ENCODE results near the gene WIPI1.

WIPI1 gene

DNA sequence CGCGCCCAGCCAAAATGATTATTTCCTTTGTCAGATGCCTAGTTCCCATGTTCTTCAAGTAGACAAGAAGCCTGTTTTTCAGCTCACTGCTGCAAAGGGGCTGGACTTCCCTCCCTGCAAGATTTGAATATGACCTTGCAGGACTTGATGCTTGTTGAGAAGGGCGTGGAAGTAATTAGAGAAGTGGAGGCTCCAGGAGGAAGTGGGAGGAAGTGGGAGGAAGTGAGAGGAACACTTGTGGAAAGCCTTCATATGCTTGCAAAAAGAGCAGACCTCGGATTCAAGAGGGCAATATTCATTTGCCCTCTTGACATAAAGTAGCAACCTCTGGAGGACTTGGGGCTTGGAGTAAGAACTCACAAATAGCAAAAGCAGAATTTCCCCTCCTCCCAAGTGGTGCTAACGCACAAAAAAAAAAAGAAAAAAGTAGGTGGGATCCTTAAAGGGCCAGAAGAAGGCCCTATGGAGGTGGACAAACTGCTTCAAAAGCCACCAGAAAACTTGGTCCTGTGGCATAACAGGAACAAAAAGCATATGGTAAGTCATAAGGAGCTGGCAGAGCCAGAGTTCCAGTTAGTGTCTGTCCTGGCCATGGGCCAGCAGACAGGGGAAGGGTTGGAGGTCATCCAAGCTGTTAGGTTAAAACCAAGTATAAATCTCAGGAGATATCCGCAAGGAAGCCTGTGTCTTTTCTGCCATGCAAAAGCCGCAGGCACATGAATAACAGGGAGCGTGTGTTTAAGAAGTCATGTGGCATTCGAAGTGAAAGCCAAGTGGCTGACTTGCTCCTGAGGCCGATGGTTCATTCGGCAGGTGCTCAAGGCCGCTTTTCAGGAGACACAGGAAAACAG lies 34.3 kb upstream of the WIPI1 start:
- Histone ChIP-seq H4K8ac (ENCODE audit: low read depth, low read length) (no peak overlapping the region), H3K27me3 (ENCODE audit: control insufficient read depth in 3 of 3, insufficient read depth in 3 of 3, low read depth in 1 of 3, low read length in 3 of 3) (no peaks in the 10 kb centered on the region)
- no CpG with 5 or more reads among the region's 12 CpGs for WGBS, 2 donors (ENCODE audit: extremely low coverage in 2 of 2, insufficient read length in 2 of 2, insufficient replicate concordance in 1 of 2)

DNA sequence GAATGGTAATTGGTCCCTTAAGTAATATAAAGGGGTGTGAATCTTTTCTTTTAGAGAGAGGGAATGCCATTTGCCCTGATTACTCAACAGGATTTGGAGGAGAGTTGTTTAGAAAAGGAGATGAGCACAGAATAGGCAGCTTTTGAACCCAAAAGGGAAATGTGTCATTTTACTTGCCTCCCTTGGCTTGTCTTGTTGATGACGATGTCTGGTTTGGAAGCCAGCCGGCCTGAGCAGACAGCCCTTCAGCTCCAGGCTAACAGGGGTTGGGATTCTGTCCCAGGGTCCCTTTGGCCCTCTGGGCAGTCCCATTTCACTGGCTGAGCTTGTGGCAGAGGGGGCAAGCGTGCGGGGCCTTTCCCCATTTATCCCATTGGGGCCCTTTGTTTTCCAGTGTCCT lies 32.6 kb upstream of the WIPI1 start:
- no peak overlapping the region for H3K4me2 ChIP-seq (ENCODE audit: insufficient read depth, low read length, poor library complexity, severe bottlenecking)
- H3K14ac ChIP-seq (ENCODE audit: low read length) = no peak overlapping the region
- H3K9ac ChIP-seq (ENCODE audit: low read depth, low read length, poor library complexity) = no peak overlapping the region
- no peak overlapping the region for H3K4ac ChIP-seq (ENCODE audit: low read length)
- H3K4me1 ChIP-seq (ENCODE audit: control insufficient read depth in 2 of 2, insufficient read depth in 1 of 2, low read depth in 1 of 2, low read length in 2 of 2) = peaks cover 0 to 4% of the 10 kb centered on the region in 2 donors
- no peak overlapping the region for H3K23ac ChIP-seq (ENCODE audit: low read depth, low read length, poor library complexity)
- no peak overlapping the region for H4K91ac ChIP-seq (ENCODE audit: low read depth, low read length, poor library complexity)
- no peak overlapping the region for H3K27ac ChIP-seq (replicated peaks; ENCODE audit: low read length)
- H4K8ac ChIP-seq (ENCODE audit: low read depth, low read length) = no peak overlapping the region
- no peak overlapping the region for H2BK15ac ChIP-seq (ENCODE audit: low read length)
- H3K9me3 ChIP-seq (replicated peaks in 1 of 2; ENCODE audit: control insufficient read depth in 2 of 2, insufficient read depth in 1 of 2, low read depth in 1 of 2, low read length in 2 of 2) = no peaks in the 10 kb centered on the region
- no peaks in the 10 kb centered on the region for H3K36me3 ChIP-seq (replicated peaks in 1 of 2; ENCODE audit: control insufficient read depth in 2 of 2, insufficient read depth in 2 of 2, low read length in 2 of 2)
- no peak overlapping the region for H3K18ac ChIP-seq (ENCODE audit: low read length)
- no peak overlapping the region for H2BK5ac ChIP-seq (ENCODE audit: low read length)
- no peak overlapping the region for H2BK120ac ChIP-seq (ENCODE audit: low read depth, low read length)
- no peaks in the 10 kb centered on the region for H3K79me1 ChIP-seq (ENCODE audit: low read depth, low read length)
- no peak overlapping the region for H2AK5ac ChIP-seq (ENCODE audit: low read depth, low read length)
- no peaks in the 10 kb centered on the region for H3K27me3 ChIP-seq (ENCODE audit: control insufficient read depth in 3 of 3, insufficient read depth in 3 of 3, low read depth in 1 of 3, low read length in 3 of 3)
- no peak for DNase-seq (ENCODE audit: low spot score)
- H2BK12ac ChIP-seq (ENCODE audit: low read length) = no peak overlapping the region
- H3K4me3 ChIP-seq (ENCODE audit: low read length in 2 of 2) = no peak overlapping the region
- no peak overlapping the region for H2AFZ ChIP-seq (ENCODE audit: low read length)
- WGBS, 2 donors (ENCODE audit: extremely low coverage in 2 of 2, insufficient read length in 2 of 2, insufficient replicate concordance in 1 of 2) = no CpG with 5 or more reads among the region's 4 CpGs

More for the DNA sequence above, 34.3 kb upstream of the WIPI1 start:
- H3K9me3 ChIP-seq (replicated peaks in 1 of 2; ENCODE audit: control insufficient read depth in 2 of 2, insufficient read depth in 1 of 2, low read depth in 1 of 2, low read length in 2 of 2) = no peaks in the 10 kb centered on the region
- no peak overlapping the region for H2AK5ac ChIP-seq (ENCODE audit: low read depth, low read length)
- H3K4me1 ChIP-seq (ENCODE audit: control insufficient read depth in 2 of 2, insufficient read depth in 1 of 2, low read depth in 1 of 2, low read length in 2 of 2) = no peaks in the 10 kb centered on the region
- DNase-seq (ENCODE audit: low spot score) = no peak
- H3K4me3 ChIP-seq (ENCODE audit: low read length in 2 of 2) = no peak overlapping the region
- no peak overlapping the region for H3K27ac ChIP-seq (replicated peaks; ENCODE audit: low read length)
- no peak overlapping the region for H2BK120ac ChIP-seq (ENCODE audit: low read depth, low read length)
- H2BK5ac ChIP-seq (ENCODE audit: low read length) = no peak overlapping the region
- H3K14ac ChIP-seq (ENCODE audit: low read length) = no peak overlapping the region
- no peak overlapping the region for H3K9ac ChIP-seq (ENCODE audit: low read depth, low read length, poor library complexity)
- H3K4me2 ChIP-seq (ENCODE audit: insufficient read depth, low read length, poor library complexity, severe bottlenecking) = no peak overlapping the region
- H2BK15ac ChIP-seq (ENCODE audit: low read length) = no peak overlapping the region
- H3K4ac ChIP-seq (ENCODE audit: low read length) = no peak overlapping the region
- H2AFZ ChIP-seq (ENCODE audit: low read length) = peak overlapping the region; percentile 26
- no peak overlapping the region for H2BK12ac ChIP-seq (ENCODE audit: low read length)
- H3K23ac ChIP-seq (ENCODE audit: low read depth, low read length, poor library complexity) = no peak overlapping the region
- H3K79me1 ChIP-seq (ENCODE audit: low read depth, low read length) = no peaks in the 10 kb centered on the region
- no peak overlapping the region for H3K18ac ChIP-seq (ENCODE audit: low read length)
- H4K91ac ChIP-seq (ENCODE audit: low read depth, low read length, poor library complexity) = no peak overlapping the region
- no peaks in the 10 kb centered on the region for H3K36me3 ChIP-seq (replicated peaks in 1 of 2; ENCODE audit: control insufficient read depth in 2 of 2, insufficient read depth in 2 of 2, low read length in 2 of 2)

DNA sequence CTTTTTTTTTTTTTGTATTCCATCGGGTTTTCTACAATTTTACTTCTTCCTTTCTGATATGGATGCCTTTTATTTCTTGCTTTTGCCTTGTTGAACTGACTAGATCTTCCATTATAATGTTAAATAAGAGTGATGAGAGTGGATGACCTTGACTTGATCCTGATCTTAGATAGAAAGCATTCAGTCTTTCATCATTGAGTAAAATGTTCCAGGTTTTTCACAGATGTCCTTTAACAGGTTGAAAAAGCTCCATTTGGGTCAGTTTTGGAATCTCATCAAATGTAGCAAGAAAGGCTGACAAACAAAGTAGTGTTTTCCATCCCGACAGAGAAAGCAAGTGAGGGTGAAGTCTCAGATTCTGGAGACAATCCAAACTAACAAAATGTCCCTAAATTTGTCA lies 27.2 kb upstream of the WIPI1 start:
- H2BK5ac ChIP-seq (ENCODE audit: low read length) = no peak overlapping the region
- WGBS, 2 donors (ENCODE audit: extremely low coverage in 2 of 2, insufficient read length in 2 of 2, insufficient replicate concordance in 1 of 2) = no CpG with 5 or more reads among the region's 2 CpGs

DNA sequence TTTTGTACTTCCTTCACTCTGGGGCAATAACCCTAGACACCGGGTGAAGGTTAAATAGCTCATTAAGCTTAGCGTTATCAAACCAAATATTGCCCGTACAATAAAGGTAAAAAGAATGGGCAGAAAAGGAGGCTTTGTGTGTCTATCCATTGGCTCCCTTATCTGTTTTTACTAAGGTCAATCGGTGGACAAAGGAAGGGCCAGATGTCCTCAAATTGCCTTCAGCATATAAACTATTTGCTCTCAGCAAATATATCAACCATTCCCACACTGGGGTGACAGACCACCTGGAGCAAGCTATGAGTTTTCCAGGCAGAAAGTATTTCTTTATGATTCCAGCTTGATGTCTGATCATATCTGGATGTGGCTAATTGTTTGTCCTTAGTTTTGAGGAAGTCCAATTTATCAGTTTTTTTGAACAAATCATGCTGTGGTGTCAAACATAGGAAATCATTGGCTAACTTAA lies 25.3 kb upstream of the WIPI1 start:
- no peak overlapping the region for H2BK5ac ChIP-seq (ENCODE audit: low read length)
- H4K91ac ChIP-seq (ENCODE audit: low read depth, low read length, poor library complexity) = no peak overlapping the region
- H3K9me3 ChIP-seq (replicated peaks in 1 of 2; ENCODE audit: control insufficient read depth in 2 of 2, insufficient read depth in 1 of 2, low read depth in 1 of 2, low read length in 2 of 2) = no peaks in the 10 kb centered on the region
- no peaks in the 10 kb centered on the region for H3K36me3 ChIP-seq (replicated peaks in 1 of 2; ENCODE audit: control insufficient read depth in 2 of 2, insufficient read depth in 2 of 2, low read length in 2 of 2)
- no peak overlapping the region for H3K18ac ChIP-seq (ENCODE audit: low read length)
- no peak overlapping the region for H3K4ac ChIP-seq (ENCODE audit: low read length)
- no CpG with 5 or more reads among the region's 4 CpGs for WGBS, 2 donors (ENCODE audit: extremely low coverage in 2 of 2, insufficient read length in 2 of 2, insufficient replicate concordance in 1 of 2)
- no peak overlapping the region for H2BK15ac ChIP-seq (ENCODE audit: low read length)
- peaks cover 0 to 7% of the 10 kb centered on the region in 2 donors for H3K4me1 ChIP-seq (ENCODE audit: control insufficient read depth in 2 of 2, insufficient read depth in 1 of 2, low read depth in 1 of 2, low read length in 2 of 2)
- no peak overlapping the region for H4K8ac ChIP-seq (ENCODE audit: low read depth, low read length)
- H3K27ac ChIP-seq (replicated peaks; ENCODE audit: low read length) = no peak overlapping the region
- no peak overlapping the region for H3K14ac ChIP-seq (ENCODE audit: low read length)
- no peak overlapping the region for H3K9ac ChIP-seq (ENCODE audit: low read depth, low read length, poor library complexity)
- no peaks in the 10 kb centered on the region for H3K79me1 ChIP-seq (ENCODE audit: low read depth, low read length)
- H3K27me3 ChIP-seq (ENCODE audit: control insufficient read depth in 3 of 3, insufficient read depth in 3 of 3, low read depth in 1 of 3, low read length in 3 of 3) = no peaks in the 10 kb centered on the region
- DNase-seq (ENCODE audit: low spot score) = no peak
- no peak overlapping the region for H3K4me3 ChIP-seq (ENCODE audit: low read length in 2 of 2)
- H3K4me2 ChIP-seq (ENCODE audit: insufficient read depth, low read length, poor library complexity, severe bottlenecking) = no peak overlapping the region
- no peak overlapping the region for H2BK120ac ChIP-seq (ENCODE audit: low read depth, low read length)
- no peak overlapping the region for H2AK5ac ChIP-seq (ENCODE audit: low read depth, low read length)
- no peak overlapping the region for H3K23ac ChIP-seq (ENCODE audit: low read depth, low read length, poor library complexity)
- no peak overlapping the region for H2BK12ac ChIP-seq (ENCODE audit: low read length)
- no peak overlapping the region for H2AFZ ChIP-seq (ENCODE audit: low read length)

More for the DNA sequence above, 27.2 kb upstream of the WIPI1 start:
- no peak overlapping the region for H3K23ac ChIP-seq (ENCODE audit: low read depth, low read length, poor library complexity)
- H2BK120ac ChIP-seq (ENCODE audit: low read depth, low read length) = no peak overlapping the region
- no peak overlapping the region for H2BK12ac ChIP-seq (ENCODE audit: low read length)
- H3K79me1 ChIP-seq (ENCODE audit: low read depth, low read length) = no peaks in the 10 kb centered on the region
- H3K36me3 ChIP-seq (replicated peaks in 1 of 2; ENCODE audit: control insufficient read depth in 2 of 2, insufficient read depth in 2 of 2, low read length in 2 of 2) = no peaks in the 10 kb centered on the region
- no peak overlapping the region for H2AK5ac ChIP-seq (ENCODE audit: low read depth, low read length)
- H3K9me3 ChIP-seq (replicated peaks in 1 of 2; ENCODE audit: control insufficient read depth in 2 of 2, insufficient read depth in 1 of 2, low read depth in 1 of 2, low read length in 2 of 2) = no peaks in the 10 kb centered on the region
- H3K4me3 ChIP-seq (ENCODE audit: low read length in 2 of 2) = no peak overlapping the region
- H4K91ac ChIP-seq (ENCODE audit: low read depth, low read length, poor library complexity) = no peak overlapping the region
- H3K9ac ChIP-seq (ENCODE audit: low read depth, low read length, poor library complexity) = no peak overlapping the region
- no peak overlapping the region for H3K4me2 ChIP-seq (ENCODE audit: insufficient read depth, low read length, poor library complexity, severe bottlenecking)
- no peak overlapping the region for H3K27ac ChIP-seq (replicated peaks; ENCODE audit: low read length)
- H2AFZ ChIP-seq (ENCODE audit: low read length) = no peak overlapping the region
- H2BK15ac ChIP-seq (ENCODE audit: low read length) = no peak overlapping the region
- H3K4ac ChIP-seq (ENCODE audit: low read length) = no peak overlapping the region
- H3K14ac ChIP-seq (ENCODE audit: low read length) = no peak overlapping the region
- H3K27me3 ChIP-seq (ENCODE audit: control insufficient read depth in 3 of 3, insufficient read depth in 3 of 3, low read depth in 1 of 3, low read length in 3 of 3) = no peaks in the 10 kb centered on the region
- H3K4me1 ChIP-seq (ENCODE audit: control insufficient read depth in 2 of 2, insufficient read depth in 1 of 2, low read depth in 1 of 2, low read length in 2 of 2) = peaks cover 0 to 7% of the 10 kb centered on the region in 2 donors
- no peak overlapping the region for H3K18ac ChIP-seq (ENCODE audit: low read length)
- DNase-seq (ENCODE audit: low spot score) = no peak
- no peak overlapping the region for H4K8ac ChIP-seq (ENCODE audit: low read depth, low read length)

Measured in neuronal stem cell (in vitro differentiated cells).